ENCODE measurements around the gene LAPTM4A. TPM values are rescaled to one million over a fixed set of nuclear protein-coding genes. Genes with fewer than 3 reads are reported as not detected.

LAPTM4A gene
- total RNA-seq, 1 donor from 2014 or later = 300 TPM

- Histone ChIP-seq H4K20me1 (ENCODE audit: insufficient read depth, low read length) (no peaks in the 10 kb centered on the region), H3K4me1 (ENCODE audit: insufficient read depth, low read length) (peaks cover 33% of the 10 kb centered on the region), H3K4me3 (ENCODE audit: insufficient read depth, low read depth, low read length) (no peak overlapping the region), H2AFZ (ENCODE audit: low read depth, low read length) (no peak overlapping the region), H3K27me3 (ENCODE audit: insufficient read depth, low read length) (no peaks in the 10 kb centered on the region), H3K27ac (ENCODE audit: low read depth, low read length) (no peak overlapping the region), H3K9me3 (ENCODE audit: insufficient read depth, low read depth, low read length) (no peaks in the 10 kb centered on the region), H3K36me3 (ENCODE audit: insufficient read depth, low read length) (no peaks in the 10 kb centered on the region), H3K4me2 (ENCODE audit: low read length) (no peak overlapping the region), H3K9ac (ENCODE audit: low read length) (no peak overlapping the region), H3K79me2 (ENCODE audit: insufficient read depth, low read length) (no peaks in the 10 kb centered on the region)
- H3K27me3 Mint-ChIP-seq (ENCODE audit: low read depth, unreplicated experiment) = peaks cover under 1% of the 10 kb centered on the region
- DNase-seq (ENCODE audit: low read depth) (no peak), FAIRE-seq (no peak)
- no peak overlapping the region for H3K4me3 Mint-ChIP-seq (ENCODE audit: unreplicated experiment)
- TF ChIP-seq CTCF (IDR thresholded peaks at IDR 0.05; ENCODE audit: insufficient read depth, low read depth, low read length) = no peak
- TF ChIP-seq EZH2 (IDR thresholded peaks at IDR 0.05; ENCODE audit: insufficient read depth, low read length) = no peak
- H3K9me3 Mint-ChIP-seq (ENCODE audit: unreplicated experiment) = peaks cover 2% of the 10 kb centered on the region
- H3K4me1 Mint-ChIP-seq (ENCODE audit: low read depth, unreplicated experiment) = peaks cover 34% of the 10 kb centered on the region
- no peak overlapping the region for H3K27ac Mint-ChIP-seq (ENCODE audit: unreplicated experiment)
- H3K36me3 Mint-ChIP-seq (ENCODE audit: low read depth, unreplicated experiment) = no peaks in the 10 kb centered on the region
Measured at GRCh38 chr2:20069756-20070155, 18.3 kb upstream of the LAPTM4A start.

GRCh38 chr2:20067992-20068584 lies 16.7 kb upstream of the LAPTM4A start:
- peaks cover 5% of the 10 kb centered on the region for H3K9me3 Mint-ChIP-seq (ENCODE audit: unreplicated experiment)
- no peaks in the 10 kb centered on the region for H3K27me3 Mint-ChIP-seq (ENCODE audit: low read depth, unreplicated experiment)
- TF ChIP-seq EZH2 (IDR thresholded peaks at IDR 0.05; ENCODE audit: insufficient read depth, low read length) = no peak
- H3K36me3 Mint-ChIP-seq (ENCODE audit: low read depth, unreplicated experiment) = peaks cover 3% of the 10 kb centered on the region
- FAIRE-seq = peak; percentile 72
- no peak overlapping the region for H3K4me3 Mint-ChIP-seq (ENCODE audit: unreplicated experiment)
- Histone ChIP-seq H4K20me1 (ENCODE audit: insufficient read depth, low read length) (no peaks in the 10 kb centered on the region), H3K4me2 (ENCODE audit: low read length) (peak overlapping the region; percentile 65), H3K36me3 (ENCODE audit: insufficient read depth, low read length) (no peaks in the 10 kb centered on the region), H3K9me3 (ENCODE audit: insufficient read depth, low read depth, low read length) (no peaks in the 10 kb centered on the region), H3K27me3 (ENCODE audit: insufficient read depth, low read length) (no peaks in the 10 kb centered on the region), H3K79me2 (ENCODE audit: insufficient read depth, low read length) (no peaks in the 10 kb centered on the region), H3K4me1 (ENCODE audit: insufficient read depth, low read length) (peaks cover 33% of the 10 kb centered on the region), H3K27ac (ENCODE audit: low read depth, low read length) (peak overlapping the region; percentile 66), H3K9ac (ENCODE audit: low read length) (no peak overlapping the region), H2AFZ (ENCODE audit: low read depth, low read length) (no peak overlapping the region), H3K4me3 (ENCODE audit: insufficient read depth, low read depth, low read length) (no peak overlapping the region)
- peaks cover 31% of the 10 kb centered on the region for H3K4me1 Mint-ChIP-seq (ENCODE audit: low read depth, unreplicated experiment)
- peak overlapping the region; percentile 58 for H3K27ac Mint-ChIP-seq (ENCODE audit: unreplicated experiment)
- DNase-seq (ENCODE audit: low read depth) = peak; percentile 96

- Histone ChIP-seq H3K4me2 (ENCODE audit: low read length) (peak overlapping the region; percentile 3), H3K9me3 (ENCODE audit: insufficient read depth, low read depth, low read length) (no peaks in the 10 kb centered on the region), H2AFZ (ENCODE audit: low read depth, low read length) (no peak overlapping the region), H3K27me3 (ENCODE audit: insufficient read depth, low read length) (no peaks in the 10 kb centered on the region), H4K20me1 (ENCODE audit: insufficient read depth, low read length) (no peaks in the 10 kb centered on the region), H3K36me3 (ENCODE audit: insufficient read depth, low read length) (no peaks in the 10 kb centered on the region), H3K4me1 (ENCODE audit: insufficient read depth, low read length) (peaks cover 28% of the 10 kb centered on the region), H3K27ac (ENCODE audit: low read depth, low read length) (no peak overlapping the region), H3K9ac (ENCODE audit: low read length) (no peak overlapping the region), H3K79me2 (ENCODE audit: insufficient read depth, low read length) (no peaks in the 10 kb centered on the region), H3K4me3 (ENCODE audit: insufficient read depth, low read depth, low read length) (no peak overlapping the region)
- no peak for FAIRE-seq
- Mint-ChIP-seq H3K4me3 (ENCODE audit: unreplicated experiment) (no peak overlapping the region), H3K4me1 (ENCODE audit: low read depth, unreplicated experiment) (peaks cover 26% of the 10 kb centered on the region), H3K36me3 (ENCODE audit: low read depth, unreplicated experiment) (peaks cover 3% of the 10 kb centered on the region), H3K27me3 (ENCODE audit: low read depth, unreplicated experiment) (no peaks in the 10 kb centered on the region), H3K9me3 (ENCODE audit: unreplicated experiment) (peaks cover 5% of the 10 kb centered on the region), H3K27ac (ENCODE audit: unreplicated experiment) (peak overlapping the region; percentile 75)
- no peak for TF ChIP-seq EZH2 (IDR thresholded peaks at IDR 0.05; ENCODE audit: insufficient read depth, low read length)
- no peak for TF ChIP-seq CTCF (IDR thresholded peaks at IDR 0.05; ENCODE audit: insufficient read depth, low read depth, low read length)
- DNase-seq (ENCODE audit: low read depth) = peak; percentile 60
Measured at GRCh38 chr2:20065885-20066602, 14.6 kb upstream of the LAPTM4A start.
